Endothelial cell of umbilical vein (primary cell): Measurements from ENCODE around the gene DAB1. TPM values are rescaled to one million over a fixed set of nuclear protein-coding genes. Genes with fewer than 3 reads are reported as not detected.

Experiments used
- BruUV-seq: library from RNA; stranded (reverse); fragments of 400-500 nt; replicated peaks from 2 replicates; lab custom pipeline; 2021; lab: Mats Ljungman, UMichigan
- CTCF ChIA-PET: fragments of 300-600, 350-600 bp; sonication (Branson Sonifier 250); formaldehyde crosslinking; loops from one replicate; lab custom pipeline; 2021; ENCODE audit warnings: antibody characterized with exemption, inconsistent platforms; lab: Charles Lee
- POLR2A ChIA-PET: fragments of 300-600, 350-600 bp; sonication (Branson Sonifier 250); formaldehyde crosslinking; loops from one replicate; lab custom pipeline; 2021; ENCODE audit warnings: antibody characterized with exemption, inconsistent platforms; lab: Charles Lee
- DNase-seq: peaks from one replicate; pipeline ENCODE4 v3.0.0-alpha.2; 2011; ENCODE audit warnings: low read depth, low spot score
- FAIRE-seq: peaks from 2 replicates; lab custom pipeline; 2011; peaks lifted over from hg19 to GRCh38; lab: Jason Lieb, UNC
- H2AFZ ChIP-seq: 2 replicates; pipeline ENCODE4 v1.6.0; 2012; ENCODE audit warnings: low read depth, low read length, control low read depth, inconsistent platforms
- H3K27ac ChIP-seq: 2 replicates; pipeline ENCODE4 v1.5.1; 2011; ENCODE audit warnings: low read depth, mild to moderate bottlenecking, control low read depth, low read length, moderate library complexity; ENCODE audit not compliant: insufficient read depth
- H3K27me3 ChIP-seq, 2 experiments: 2 replicates each; pipeline versions ENCODE4 v1.6.0 to v1.6.1; 2011; ENCODE audit warnings: low read length in 2 of 2, mixed read lengths in 1 of 2; ENCODE audit not compliant: control insufficient read depth in 2 of 2, insufficient read depth in 2 of 2
- H3K36me3 ChIP-seq, 2 experiments: 2 replicates in 1 of 2; 3 replicates in 1 of 2; pipeline ENCODE4 v1.5.1; 2011; ENCODE audit warnings: low read length in 2 of 2, mild to moderate bottlenecking in 1 of 2, moderate library complexity in 1 of 2; ENCODE audit not compliant: control insufficient read depth in 2 of 2, insufficient read depth in 2 of 2; ENCODE audit errors: extremely low read depth in 1 of 2
- H3K4me1 ChIP-seq: 3 replicates; pipeline ENCODE4 v1.5.1; 2011; ENCODE audit warnings: mild to moderate bottlenecking, low read length; ENCODE audit not compliant: control insufficient read depth, insufficient read depth; ENCODE audit errors: extremely low read depth
- H3K4me2 ChIP-seq: 2 replicates; pipeline ENCODE4 v1.6.1; 2011; ENCODE audit warnings: low read length, control low read depth, mixed read lengths; ENCODE audit not compliant: insufficient read depth
- H3K4me3 ChIP-seq, 3 experiments: fragments of 200-600 bp in 1 of 3; sonication (generic), shearing (Covaris generic) in 1 of 3; replicated peaks in 1 of 3; 2 replicates each; pipeline ENCODE4 v1.5.1; 2011 to 2016; ENCODE audit warnings: control low read depth in 3 of 3, low read length in 3 of 3, mild to moderate bottlenecking in 2 of 3, inconsistent platforms in 1 of 3, low read depth in 1 of 3, moderate library complexity in 1 of 3; ENCODE audit not compliant: insufficient read depth in 1 of 3
- H3K79me2 ChIP-seq: 2 replicates; pipeline ENCODE4 v1.6.0; 2012; ENCODE audit warnings: low read length, inconsistent platforms; ENCODE audit not compliant: control insufficient read depth, insufficient read depth
- H3K9ac ChIP-seq: replicated peaks from 2 replicates; pipeline ENCODE3; 2011; ENCODE audit warnings: low read length, control low read depth; ENCODE audit not compliant: insufficient read depth; ENCODE audit errors: extremely low read depth
- H3K9me1 ChIP-seq: replicated peaks from 3 replicates; pipeline ENCODE4 v1.6.0; 2011; ENCODE audit warnings: mild to moderate bottlenecking, low read length; ENCODE audit not compliant: control insufficient read depth, insufficient read depth; ENCODE audit errors: extremely low read depth
- H3K9me3 ChIP-seq: replicated peaks from 2 replicates; pipeline ENCODE4 v1.5.1; 2012; ENCODE audit warnings: low read length, inconsistent platforms; ENCODE audit not compliant: control insufficient read depth, insufficient read depth
- H4K20me1 ChIP-seq: replicated peaks from 2 replicates; pipeline ENCODE3; 2011; ENCODE audit warnings: mild to moderate bottlenecking, low read length; ENCODE audit not compliant: control insufficient read depth, insufficient read depth; ENCODE audit errors: extremely low read depth
- CTCF ChIP-seq, 2 donors: IDR thresholded peaks; 1 replicate in 1 of 2; 2 replicates in 1 of 2; pipeline ENCODE4 v1.5.1; 2011; ENCODE audit warnings: low read length in 2 of 2, mild to moderate bottlenecking in 2 of 2, moderate library complexity in 2 of 2, control low read depth in 1 of 2, inconsistent platforms in 1 of 2, low read depth in 1 of 2; ENCODE audit not compliant: insufficient read depth in 1 of 2; ENCODE audit errors: extremely low read depth in 1 of 2
- FOS ChIP-seq: IDR thresholded peaks from 2 replicates; pipeline ENCODE4 v1.6.1; 2011; ENCODE audit warnings: mild to moderate bottlenecking, low read length, moderate library complexity, borderline replicate concordance; ENCODE audit not compliant: insufficient read depth
- GATA2 ChIP-seq: IDR thresholded peaks from 2 replicates; pipeline ENCODE4 v1.7.0; 2011; ENCODE audit warnings: low read depth, mild to moderate bottlenecking, moderate library complexity, mixed read lengths, low read length; ENCODE audit not compliant: insufficient read length, insufficient read depth
- JUN ChIP-seq: IDR thresholded peaks from 2 replicates; pipeline ENCODE4 v1.6.1; 2011; ENCODE audit warnings: borderline replicate concordance, low read depth; ENCODE audit not compliant: insufficient read length, insufficient read depth
- MAX ChIP-seq: IDR thresholded peaks from 2 replicates; pipeline ENCODE4 v1.6.1; 2011; ENCODE audit not compliant: insufficient read depth, insufficient read length
- MYC ChIP-seq: IDR thresholded peaks from one replicate; pipeline ENCODE4 v1.6.1; 2011; ENCODE audit warnings: mild to moderate bottlenecking, low read depth, low read length
- POLR2AphosphoS5 ChIP-seq: IDR thresholded peaks from 2 replicates; pipeline ENCODE4 v1.6.1; 2012; ENCODE audit warnings: low read depth, mild to moderate bottlenecking, control low read depth, low read length, moderate library complexity; ENCODE audit not compliant: insufficient read depth
- dilution Hi-C: fragments of 300-500 bp; cut with MboI; formaldehyde crosslinking; loops from one replicate; pipeline ENCODE4 v1.15.0; 2019; ENCODE audit warnings: low sequenced_read_pairs; ENCODE audit not compliant: extremely low pct_ligation_motif_present
- intact Hi-C: fragments of 100-400 bp; cut with micrococcal nuclease; formaldehyde crosslinking; loops from one replicate; pipeline ENCODE4 v1.10.0; 2022
- polyA plus RNA-seq, 4 experiments: library from polyadenylated mRNA; depleted of rRNA in 3 of 4; stranded (reverse) in 3 of 4; unstranded in 1 of 4; fragments of >200 nt; gene quantifications; 2 replicates each; pipeline versions ENCODE4 v1.2.1 to v1.2.3, GENCODE V29; 2011 to 2012; ENCODE audit warnings: missing spikeins in 1 of 4
- total RNA-seq: library from RNA; stranded (reverse); gene quantifications from 2 replicates; pipeline ENCODE4 v1.2.3, GENCODE V29; 2021

DAB1 gene
- total and polyA plus RNA-seq, 2 donors (not counting 3 experiments of a cell fraction or from before 2014, with no cell fraction given): not detected

- Histone ChIP-seq H2AFZ (no peak overlapping the region), H3K9me3 (peaks cover 5% of the 10 kb centered on the region), H3K27ac (no peak overlapping the region), H3K36me3 (no peaks in the 10 kb centered on the region), H3K4me2 (no peak overlapping the region), H3K9ac (no peak overlapping the region), H3K27me3 (no peaks in the 10 kb centered on the region), H3K79me2 (no peaks in the 10 kb centered on the region), H3K4me3 (no peak overlapping the region), H4K20me1 (no peaks in the 10 kb centered on the region), H3K9me1 (no peaks in the 10 kb centered on the region), H3K4me1 (no peaks in the 10 kb centered on the region)
- intact Hi-C loops: no loop called here
- dilution Hi-C loops: no loop called here
- no peak for TF ChIP-seq MYC
- TF ChIP-seq GATA2: no peak
- TF ChIP-seq MAX: no peak
- no peak for FAIRE-seq
- DNase-seq: no peak
- ChIA-PET CTCF (no interaction called here), POLR2A (no interaction called here)
- no TSS peak for BruUV-seq
Observed at GRCh38 chr1:57350610-57351009, 73.2 kb downstream of the DAB1 start.

- TF ChIP-seq POLR2AphosphoS5 (no peak), MAX (no peak), CTCF (IDR thresholded peaks at IDR 0.05; ENCODE audit: extremely low read depth in 1 of 2, insufficient read depth in 1 of 2, low read depth in 1 of 2, low read length in 2 of 2) (no peak), MYC (no peak), FOS (no peak), JUN (no peak), GATA2 (no peak)
- Histone ChIP-seq H3K9me1 (no peaks in the 10 kb centered on the region), H3K79me2 (no peaks in the 10 kb centered on the region), H3K4me2 (no peak overlapping the region), H3K4me1 (no peaks in the 10 kb centered on the region), H4K20me1 (no peaks in the 10 kb centered on the region), H3K4me3 (no peak overlapping the region), H3K9ac (no peak overlapping the region), H3K36me3 (no peaks in the 10 kb centered on the region), H3K27me3 (no peaks in the 10 kb centered on the region), H2AFZ (no peak overlapping the region), H3K9me3 (peaks cover 5% of the 10 kb centered on the region), H3K27ac (no peak overlapping the region)
- ChIA-PET POLR2A (no interaction called here), CTCF (no interaction called here)
- intact Hi-C loops: no loop called here
- FAIRE-seq: no peak
- DNase-seq: no peak
- BruUV-seq: no TSS peak
- dilution Hi-C loops: no loop called here
Observed at GRCh38 chr1:57348921-57349320, 74.9 kb downstream of the DAB1 start.
